ENCODE results near the gene ARGFX.

- TF ChIP-seq CTCF (optimal IDR thresholded peaks at IDR 0.05 in 1 of 3, IDR thresholded peaks at IDR 0.05 in 1 of 3, conservative IDR thresholded peaks at IDR 0.05 in 1 of 3; ENCODE audit: extremely low read depth in 1 of 3, insufficient read depth in 2 of 3, low read length in 3 of 3) (no peak), EZH2 (IDR thresholded peaks at IDR 0.05; ENCODE audit: low read length) (no peak)
Observed at GRCh38 chr3:121592856-121593702, 25.3 kb downstream of the ARGFX start, which contains the start of gene FBXO40.

All from keratinocyte (primary cell).